Measurements from ENCODE around the gene NR2F1-AS1.
"Not testable (repeated sequence)": the region's sequence is repeated elsewhere in the genome, so short reads cannot be mapped to it uniquely, and the experiment has no call there.

NR2F1-AS1 gene

GRCh38 chr5:93545872-93546271 is 35.1 kb downstream of the NR2F1-AS1 start:
- H3F3A ChIP-seq (ENCODE audit: insufficient read depth, low read length): no peaks in the 10 kb centered on the region
- no peak overlapping the region for H3K4me3 ChIP-seq (ENCODE audit: low read length)
- no peak overlapping the region for H3K4me2 ChIP-seq (ENCODE audit: low read depth, low read length)
- no peaks in the 10 kb centered on the region for H3K27me3 ChIP-seq (replicated peaks; ENCODE audit: insufficient read depth, low read length)
- no peak overlapping the region for H3K27ac ChIP-seq (ENCODE audit: low read length)
- no peaks in the 10 kb centered on the region for H3K9me3 ChIP-seq (replicated peaks; ENCODE audit: insufficient read depth, low read length)
- H3K4me1 ChIP-seq (ENCODE audit: low read length): no peaks in the 10 kb centered on the region
- no peak for TF ChIP-seq EZH2 (optimal IDR thresholded peaks at IDR 0.05; ENCODE audit: low read depth, low read length)
- no peak for TF ChIP-seq EZH2phosphoT487 (IDR thresholded peaks at IDR 0.05; ENCODE audit: low read length)
- TF ChIP-seq CTCF (IDR thresholded peaks at IDR 0.05; ENCODE audit: low read length): no peak
- no peaks in the 10 kb centered on the region for H4K20me1 ChIP-seq (ENCODE audit: insufficient read depth, low read length)
- H3K9me2 ChIP-seq (replicated peaks; ENCODE audit: insufficient read depth, low read length): no peaks in the 10 kb centered on the region
- H2AFZ ChIP-seq (ENCODE audit: low read length): no peak overlapping the region
- no peak for DNase-seq
- no peaks in the 10 kb centered on the region for H3K79me2 ChIP-seq (ENCODE audit: low read length)
- H3K9ac ChIP-seq (ENCODE audit: low read length): no peak overlapping the region
- no peaks in the 10 kb centered on the region for H3K36me3 ChIP-seq (replicated peaks; ENCODE audit: insufficient read depth, low read length)

GRCh38 chr5:93532370-93532769 is 48.6 kb downstream of the NR2F1-AS1 start:
- Histone ChIP-seq H3K9me3 (replicated peaks; ENCODE audit: insufficient read depth, low read length) (no peaks in the 10 kb centered on the region), H2AFZ (ENCODE audit: low read length) (no peak overlapping the region)

GRCh38 chr5:93521815-93522214 is 59.2 kb downstream of the NR2F1-AS1 start:
- not testable (repeated sequence) for H3K4me3 ChIP-seq (ENCODE audit: low read length); H3K27ac ChIP-seq (ENCODE audit: low read length); H3K27me3 ChIP-seq (replicated peaks; ENCODE audit: insufficient read depth, low read length); H3F3A ChIP-seq (ENCODE audit: insufficient read depth, low read length); DNase-seq; H3K36me3 ChIP-seq (replicated peaks; ENCODE audit: insufficient read depth, low read length); H2AFZ ChIP-seq (ENCODE audit: low read length); H3K9me3 ChIP-seq (replicated peaks; ENCODE audit: insufficient read depth, low read length); H4K20me1 ChIP-seq (ENCODE audit: insufficient read depth, low read length); H3K79me2 ChIP-seq (ENCODE audit: low read length); H3K9me2 ChIP-seq (replicated peaks; ENCODE audit: insufficient read depth, low read length); H3K4me2 ChIP-seq (ENCODE audit: low read depth, low read length); H3K9ac ChIP-seq (ENCODE audit: low read length); H3K4me1 ChIP-seq (ENCODE audit: low read length)

More at GRCh38 chr5:93532370-93532769, 48.6 kb downstream of the NR2F1-AS1 start:
- TF ChIP-seq EZH2phosphoT487 (IDR thresholded peaks at IDR 0.05; ENCODE audit: low read length): no peak
- TF ChIP-seq EZH2 (optimal IDR thresholded peaks at IDR 0.05; ENCODE audit: low read depth, low read length): no peak
- no peak for TF ChIP-seq CTCF (IDR thresholded peaks at IDR 0.05; ENCODE audit: low read length)
- H3K27ac ChIP-seq (ENCODE audit: low read length): no peak overlapping the region
- H3K4me3 ChIP-seq (ENCODE audit: low read length): no peak overlapping the region
- H3K9ac ChIP-seq (ENCODE audit: low read length): no peak overlapping the region
- no peaks in the 10 kb centered on the region for H3F3A ChIP-seq (ENCODE audit: insufficient read depth, low read length)
- no peaks in the 10 kb centered on the region for H3K27me3 ChIP-seq (replicated peaks; ENCODE audit: insufficient read depth, low read length)
- H3K9me2 ChIP-seq (replicated peaks; ENCODE audit: insufficient read depth, low read length): no peaks in the 10 kb centered on the region
- no peak for DNase-seq
- H3K4me2 ChIP-seq (ENCODE audit: low read depth, low read length): no peak overlapping the region
- no peaks in the 10 kb centered on the region for H4K20me1 ChIP-seq (ENCODE audit: insufficient read depth, low read length)
- no peaks in the 10 kb centered on the region for H3K36me3 ChIP-seq (replicated peaks; ENCODE audit: insufficient read depth, low read length)
- H3K4me1 ChIP-seq (ENCODE audit: low read length): no peaks in the 10 kb centered on the region
- H3K79me2 ChIP-seq (ENCODE audit: low read length): no peaks in the 10 kb centered on the region

GRCh38 chr5:93519740-93520139 is 61.3 kb downstream of the NR2F1-AS1 start:
- no peak for DNase-seq
- H3K27ac ChIP-seq (ENCODE audit: low read length): no peak overlapping the region
- H2AFZ ChIP-seq (ENCODE audit: low read length): no peak overlapping the region
- H3K36me3 ChIP-seq (replicated peaks; ENCODE audit: insufficient read depth, low read length): no peaks in the 10 kb centered on the region
- TF ChIP-seq CTCF (IDR thresholded peaks at IDR 0.05; ENCODE audit: low read length): no peak
- no peak for TF ChIP-seq EZH2phosphoT487 (IDR thresholded peaks at IDR 0.05; ENCODE audit: low read length)
- TF ChIP-seq EZH2 (optimal IDR thresholded peaks at IDR 0.05; ENCODE audit: low read depth, low read length): no peak
- H4K20me1 ChIP-seq (ENCODE audit: insufficient read depth, low read length): no peaks in the 10 kb centered on the region
- H3K4me3 ChIP-seq (ENCODE audit: low read length): no peak overlapping the region
- no peaks in the 10 kb centered on the region for H3K27me3 ChIP-seq (replicated peaks; ENCODE audit: insufficient read depth, low read length)
- no peak overlapping the region for H3K4me2 ChIP-seq (ENCODE audit: low read depth, low read length)
- H3K9me2 ChIP-seq (replicated peaks; ENCODE audit: insufficient read depth, low read length): no peaks in the 10 kb centered on the region
- H3K9me3 ChIP-seq (replicated peaks; ENCODE audit: insufficient read depth, low read length): no peaks in the 10 kb centered on the region
- H3K9ac ChIP-seq (ENCODE audit: low read length): no peak overlapping the region
- H3F3A ChIP-seq (ENCODE audit: insufficient read depth, low read length): no peaks in the 10 kb centered on the region
- H3K4me1 ChIP-seq (ENCODE audit: low read length): no peaks in the 10 kb centered on the region
- no peaks in the 10 kb centered on the region for H3K79me2 ChIP-seq (ENCODE audit: low read length)

Measured in MM.1S (cell line).